Measurements from ENCODE around the gene ZFP69B.
A peak's percentile ranks its signal among the peaks of the same experiment; 100 is the strongest.
"Not testable (repeated sequence)": the region's sequence is repeated elsewhere in the genome, so short reads cannot be mapped to it uniquely, and the experiment has no call there.

The ZFP69B gene

GRCh38 chr1:40450495-40451237 is 390 bp downstream of the ZFP69B start:
- Histone ChIP-seq H3K4me3 (ENCODE audit: low read length) (peak overlapping the region; percentile 80), H3K36me3 (ENCODE audit: control insufficient read depth, insufficient read depth, low read length) (peaks cover 2% of the 10 kb centered on the region), H3K27me3 (ENCODE audit: control insufficient read depth, insufficient read depth, low read length) (no peaks in the 10 kb centered on the region), H3K27ac (ENCODE audit: low read depth, low read length) (peak overlapping the region; percentile 74), H3K9ac (ENCODE audit: low read length) (peak overlapping the region; percentile 22), H3K4me1 (ENCODE audit: control insufficient read depth, insufficient read depth, low read length) (no peaks in the 10 kb centered on the region)

- Histone ChIP-seq H3K36me3 (ENCODE audit: control insufficient read depth, insufficient read depth, low read length) (peaks cover 2% of the 10 kb centered on the region), H3K9ac (ENCODE audit: low read length) (no peak overlapping the region), H3K4me3 (ENCODE audit: low read length) (peak overlapping the region; percentile 80), H3K27me3 (ENCODE audit: control insufficient read depth, insufficient read depth, low read length) (no peaks in the 10 kb centered on the region), H3K27ac (ENCODE audit: low read depth, low read length) (no peak overlapping the region), H3K4me1 (ENCODE audit: control insufficient read depth, insufficient read depth, low read length) (no peaks in the 10 kb centered on the region)
Measured at GRCh38 chr1:40451238-40451585, 936 bp downstream of the ZFP69B start.

- Histone ChIP-seq H3K36me3 (ENCODE audit: control insufficient read depth, insufficient read depth, low read length) (peaks cover 9% of the 10 kb centered on the region), H3K4me3 (ENCODE audit: low read length) (no peak overlapping the region), H3K27me3 (ENCODE audit: control insufficient read depth, insufficient read depth, low read length) (no peaks in the 10 kb centered on the region), H3K4me1 (ENCODE audit: control insufficient read depth, insufficient read depth, low read length) (no peaks in the 10 kb centered on the region), H3K27ac (ENCODE audit: low read depth, low read length) (no peak overlapping the region), H3K9ac (ENCODE audit: low read length) (no peak overlapping the region)
Measured at GRCh38 chr1:40454873-40455272, 4.6 kb downstream of the ZFP69B start.

GRCh38 chr1:40462956-40463590 is 12.8 kb downstream of the ZFP69B start:
- H3K27me3 ChIP-seq (ENCODE audit: control insufficient read depth, insufficient read depth, low read length), result no peaks in the 10 kb centered on the region

GRCh38 chr1:40469327-40469726 is 19.1 kb downstream of the ZFP69B start:
- Histone ChIP-seq H3K36me3 (ENCODE audit: control insufficient read depth, insufficient read depth, low read length) (peaks cover 2% of the 10 kb centered on the region), H3K4me1 (ENCODE audit: control insufficient read depth, insufficient read depth, low read length) (no peaks in the 10 kb centered on the region), H3K9ac (ENCODE audit: low read length) (no peak overlapping the region), H3K27me3 (ENCODE audit: control insufficient read depth, insufficient read depth, low read length) (no peaks in the 10 kb centered on the region), H3K4me3 (ENCODE audit: low read length) (no peak overlapping the region), H3K27ac (ENCODE audit: low read depth, low read length) (no peak overlapping the region)

More at GRCh38 chr1:40462956-40463590, 12.8 kb downstream of the ZFP69B start:
- Histone ChIP-seq H3K4me1 (ENCODE audit: control insufficient read depth, insufficient read depth, low read length) (no peaks in the 10 kb centered on the region), H3K4me3 (ENCODE audit: low read length) (no peak overlapping the region), H3K36me3 (ENCODE audit: control insufficient read depth, insufficient read depth, low read length) (peaks cover 9% of the 10 kb centered on the region), H3K9ac (ENCODE audit: low read length) (no peak overlapping the region), H3K27ac (ENCODE audit: low read depth, low read length) (no peak overlapping the region)

GRCh38 chr1:40475268-40475667 is 25.0 kb downstream of the ZFP69B start:
- H3K4me1 ChIP-seq (ENCODE audit: control insufficient read depth, insufficient read depth, low read length), result peaks cover 3% of the 10 kb centered on the region
- no peak overlapping the region for H3K27ac ChIP-seq (ENCODE audit: low read depth, low read length)
- H3K36me3 ChIP-seq (ENCODE audit: control insufficient read depth, insufficient read depth, low read length), result no peaks in the 10 kb centered on the region
- no peaks in the 10 kb centered on the region for H3K27me3 ChIP-seq (ENCODE audit: control insufficient read depth, insufficient read depth, low read length)
- H3K4me3 ChIP-seq (ENCODE audit: low read length), result no peak overlapping the region
- H3K9ac ChIP-seq (ENCODE audit: low read length), result no peak overlapping the region

GRCh38 chr1:40476924-40477677 is 26.8 kb downstream of the ZFP69B start, which contains the start of gene ZFP69:
TSS of gene ZFP69 (plus strand) at chr1:40477290. CDS start at chr1:40479362, 2,072 bp downstream.
- Histone ChIP-seq H3K9ac (ENCODE audit: low read length) (peak within 1 kb of the TSS; percentile 79), H3K27me3 (ENCODE audit: control insufficient read depth, insufficient read depth, low read length) (no peaks in the 10 kb centered on the region), H3K27ac (ENCODE audit: low read depth, low read length) (peak within 1 kb of the TSS; percentile 27), H3K4me3 (ENCODE audit: low read length) (peak within 1 kb of the TSS; percentile 93), H3K36me3 (ENCODE audit: control insufficient read depth, insufficient read depth, low read length) (no peaks in the 10 kb centered on the region), H3K4me1 (ENCODE audit: control insufficient read depth, insufficient read depth, low read length) (peaks cover 3% of the 10 kb centered on the region)

- peak overlapping the region; percentile 27 for H3K27ac ChIP-seq (ENCODE audit: low read depth, low read length)
- peak overlapping the region; percentile 93 for H3K4me3 ChIP-seq (ENCODE audit: low read length)
- peak overlapping the region; percentile 79 for H3K9ac ChIP-seq (ENCODE audit: low read length)
- peaks cover 3% of the 10 kb centered on the region for H3K4me1 ChIP-seq (ENCODE audit: control insufficient read depth, insufficient read depth, low read length)
- H3K27me3 ChIP-seq (ENCODE audit: control insufficient read depth, insufficient read depth, low read length), result no peaks in the 10 kb centered on the region
- H3K36me3 ChIP-seq (ENCODE audit: control insufficient read depth, insufficient read depth, low read length), result no peaks in the 10 kb centered on the region
Measured at GRCh38 chr1:40477678-40478053, 27.4 kb downstream of the ZFP69B start.

- H3K4me3 ChIP-seq (ENCODE audit: low read length), result peak overlapping the region; percentile 93
- no peaks in the 10 kb centered on the region for H3K36me3 ChIP-seq (ENCODE audit: control insufficient read depth, insufficient read depth, low read length)
- no peak overlapping the region for H3K9ac ChIP-seq (ENCODE audit: low read length)
- H3K27ac ChIP-seq (ENCODE audit: low read depth, low read length), result no peak overlapping the region
- H3K4me1 ChIP-seq (ENCODE audit: control insufficient read depth, insufficient read depth, low read length), result peaks cover 3% of the 10 kb centered on the region
- H3K27me3 ChIP-seq (ENCODE audit: control insufficient read depth, insufficient read depth, low read length), result no peaks in the 10 kb centered on the region
Measured at GRCh38 chr1:40478276-40478675, 28.0 kb downstream of the ZFP69B start.

- no peaks in the 10 kb centered on the region for H3K27me3 ChIP-seq (ENCODE audit: control insufficient read depth, insufficient read depth, low read length)
Measured at GRCh38 chr1:40479156-40479555, 28.9 kb downstream of the ZFP69B start.

GRCh38 chr1:40495315-40495903 is 45.1 kb downstream of the ZFP69B start:
- Histone ChIP-seq H3K4me3 (ENCODE audit: low read length) (no peak overlapping the region), H3K27ac (ENCODE audit: low read depth, low read length) (no peak overlapping the region), H3K36me3 (ENCODE audit: control insufficient read depth, insufficient read depth, low read length) (peaks cover 9% of the 10 kb centered on the region), H3K9ac (ENCODE audit: low read length) (no peak overlapping the region), H3K27me3 (ENCODE audit: control insufficient read depth, insufficient read depth, low read length) (no peaks in the 10 kb centered on the region), H3K4me1 (ENCODE audit: control insufficient read depth, insufficient read depth, low read length) (no peaks in the 10 kb centered on the region)

More at GRCh38 chr1:40479156-40479555, 28.9 kb downstream of the ZFP69B start:
- no peaks in the 10 kb centered on the region for H3K36me3 ChIP-seq (ENCODE audit: control insufficient read depth, insufficient read depth, low read length)
- no peak overlapping the region for H3K4me3 ChIP-seq (ENCODE audit: low read length)
- no peak overlapping the region for H3K27ac ChIP-seq (ENCODE audit: low read depth, low read length)
- H3K4me1 ChIP-seq (ENCODE audit: control insufficient read depth, insufficient read depth, low read length), result peaks cover 3% of the 10 kb centered on the region
- H3K9ac ChIP-seq (ENCODE audit: low read length), result no peak overlapping the region

GRCh38 chr1:40502651-40503050 is 52.4 kb downstream of the ZFP69B start:
- H3K4me3 ChIP-seq (ENCODE audit: low read length); H3K27me3 ChIP-seq (ENCODE audit: control insufficient read depth, insufficient read depth, low read length); H3K4me1 ChIP-seq (ENCODE audit: control insufficient read depth, insufficient read depth, low read length); H3K9ac ChIP-seq (ENCODE audit: low read length); H3K27ac ChIP-seq (ENCODE audit: low read depth, low read length); H3K36me3 ChIP-seq (ENCODE audit: control insufficient read depth, insufficient read depth, low read length): not testable (repeated sequence)
